NCI-H1417 (cell line): ENCODE measurements around the gene CORO1C.
A peak's percentile ranks its signal among the peaks of the same experiment; 100 is the strongest.
"Not testable (repeated sequence)": the region's sequence is repeated elsewhere in the genome, so short reads cannot be mapped to it uniquely, and the experiment has no call there.

Experiments used
- DNase-seq, 3 experiments: peaks; one replicate each; lab custom pipeline; 2025; lab: John Stamatoyannopoulos, UW

The CORO1C gene

DNA sequence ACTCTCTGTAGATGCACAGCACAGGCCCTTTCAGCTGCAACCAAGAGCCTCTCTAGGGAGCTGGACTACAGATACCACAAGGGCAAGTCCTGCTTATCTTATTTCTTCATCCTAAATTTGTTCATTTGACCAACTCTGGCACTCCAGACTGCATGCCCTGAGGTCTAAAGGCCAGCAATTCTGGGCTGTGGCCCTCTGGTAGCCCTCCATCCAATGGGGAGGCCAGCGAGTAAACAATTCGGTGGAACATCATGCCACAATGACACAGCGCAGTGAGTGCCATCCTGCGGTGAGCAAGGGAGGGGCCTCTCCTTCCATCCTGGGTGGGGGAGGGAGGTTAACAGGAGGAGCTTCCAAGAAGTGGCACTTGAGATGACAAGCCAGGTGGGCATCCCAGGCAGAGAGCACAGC is 97.0 kb downstream of the CORO1C start:
- peak; percentile 36 to 98 (median 82) for DNase-seq

DNA sequence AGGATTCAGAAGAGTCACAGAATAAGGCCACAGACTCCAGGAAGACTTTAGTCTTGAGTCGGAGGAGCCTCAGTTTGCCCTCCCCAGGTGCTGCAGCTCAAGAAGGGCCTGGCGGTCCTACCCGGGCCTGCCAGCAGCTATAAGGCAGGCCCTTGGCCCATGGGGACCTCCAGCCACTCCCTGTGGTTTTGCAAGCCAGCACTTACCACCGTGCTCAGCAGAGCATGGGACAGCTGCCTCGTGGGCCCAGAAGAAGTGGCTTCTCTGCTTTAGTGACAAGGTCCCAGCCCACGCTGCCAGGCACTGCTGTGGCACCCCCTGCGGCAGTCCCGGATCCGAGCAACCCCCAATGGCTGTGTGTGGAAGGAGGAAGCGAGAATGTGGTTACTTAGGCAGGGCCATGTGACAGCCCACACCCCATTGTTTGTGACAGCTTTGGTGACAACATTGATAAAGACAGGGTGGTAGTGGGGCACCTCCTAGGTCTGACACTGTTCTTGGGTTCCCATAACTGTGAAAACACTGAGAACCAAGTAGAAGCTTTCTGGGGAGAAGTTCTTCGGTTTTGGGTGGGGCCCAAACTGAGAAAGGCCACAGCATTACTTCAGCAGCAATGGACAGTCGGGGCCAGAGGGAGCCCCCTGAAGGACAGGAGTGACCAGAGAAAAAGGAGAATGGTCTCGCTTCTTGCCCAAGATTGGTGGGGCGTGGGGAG is 97.6 kb downstream of the CORO1C start, which contains the start of gene SELPLG:
Gene SELPLG, minus strand, starts transcription at position 361 of the 715 bp plus-strand sequence. CDS start 9,587 bp downstream, outside the sequence.
- DNase-seq: peak in 1 of 3 experiments; percentile 83

DNA sequence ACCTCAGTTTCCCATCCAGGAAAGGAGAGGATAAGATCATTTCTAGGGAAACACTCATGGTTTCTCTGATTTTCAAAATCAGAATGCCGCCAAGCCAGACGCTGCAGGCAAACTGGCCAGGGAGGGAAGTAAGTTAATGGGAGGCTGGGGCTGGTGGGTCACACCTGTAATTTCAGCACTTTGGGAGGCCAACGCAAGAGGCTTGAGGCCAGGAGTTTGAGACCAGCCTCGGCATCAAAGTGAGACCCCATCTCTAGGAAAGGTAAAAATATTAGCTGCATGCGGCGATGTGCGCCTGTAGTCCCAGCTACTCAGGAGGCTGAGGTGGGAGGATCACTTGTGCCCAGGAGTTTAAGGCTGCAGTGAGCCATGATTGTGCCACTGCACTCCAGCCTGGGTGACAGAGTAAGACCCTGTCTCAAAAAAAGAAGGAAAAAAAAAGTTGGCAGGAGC is 98.2 kb downstream of the CORO1C start:
- DNase-seq: no peak

DNA sequence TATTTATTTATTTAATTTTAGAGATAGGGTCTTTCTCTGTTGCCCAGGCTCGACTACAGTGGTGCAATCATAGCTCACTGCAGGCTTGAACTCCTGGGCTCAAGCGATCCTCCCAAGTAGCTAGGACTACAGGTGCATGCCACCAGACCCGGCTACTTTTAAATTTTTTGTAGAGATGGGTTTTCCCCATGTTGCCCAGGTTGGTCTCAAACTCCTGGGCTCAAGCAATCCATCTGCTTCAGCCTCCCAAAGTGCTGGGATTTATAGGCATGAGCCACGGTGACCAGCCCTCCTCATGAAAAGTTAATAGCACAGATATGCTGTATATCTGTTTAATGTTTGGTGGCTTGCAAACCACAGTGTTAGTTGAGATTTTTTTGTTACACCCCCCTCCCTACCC is 100.1 kb downstream of the CORO1C start:
- not testable (repeated sequence) for DNase-seq

DNA sequence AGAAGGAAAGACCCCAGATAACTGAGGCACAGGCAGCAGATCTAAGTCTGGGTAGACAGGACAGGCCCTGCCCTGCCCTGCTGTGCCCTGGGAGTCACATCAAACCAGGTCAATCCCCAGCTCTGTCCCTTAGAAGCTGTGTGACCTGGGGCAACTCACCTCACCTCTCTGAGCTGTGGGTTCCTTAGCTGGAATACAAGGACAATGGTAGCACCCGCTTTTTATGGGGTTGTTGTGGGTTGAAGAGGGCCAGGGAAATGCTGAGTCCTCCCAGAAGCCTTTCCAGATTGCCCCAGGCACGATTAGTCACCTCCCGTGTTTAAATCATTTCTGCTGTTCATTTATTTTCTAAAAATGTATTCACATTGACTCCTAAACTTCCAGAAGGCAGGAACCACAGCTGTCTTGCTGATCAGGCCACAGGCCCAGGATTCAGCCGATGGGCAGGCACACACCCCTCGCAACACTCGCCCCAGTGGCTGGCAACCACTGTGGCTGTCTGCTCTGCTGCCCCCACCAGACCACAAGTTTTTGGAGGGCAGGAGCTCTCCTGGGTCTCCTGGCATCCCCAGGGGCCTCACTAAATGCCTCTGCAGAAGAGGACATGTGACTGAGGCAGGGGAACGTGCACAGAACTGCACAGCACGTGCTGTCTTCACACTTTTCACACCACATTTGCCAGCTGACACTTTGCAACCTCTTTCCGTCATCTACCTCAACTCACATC is 100.7 kb downstream of the CORO1C start:
- no peak for DNase-seq

DNA sequence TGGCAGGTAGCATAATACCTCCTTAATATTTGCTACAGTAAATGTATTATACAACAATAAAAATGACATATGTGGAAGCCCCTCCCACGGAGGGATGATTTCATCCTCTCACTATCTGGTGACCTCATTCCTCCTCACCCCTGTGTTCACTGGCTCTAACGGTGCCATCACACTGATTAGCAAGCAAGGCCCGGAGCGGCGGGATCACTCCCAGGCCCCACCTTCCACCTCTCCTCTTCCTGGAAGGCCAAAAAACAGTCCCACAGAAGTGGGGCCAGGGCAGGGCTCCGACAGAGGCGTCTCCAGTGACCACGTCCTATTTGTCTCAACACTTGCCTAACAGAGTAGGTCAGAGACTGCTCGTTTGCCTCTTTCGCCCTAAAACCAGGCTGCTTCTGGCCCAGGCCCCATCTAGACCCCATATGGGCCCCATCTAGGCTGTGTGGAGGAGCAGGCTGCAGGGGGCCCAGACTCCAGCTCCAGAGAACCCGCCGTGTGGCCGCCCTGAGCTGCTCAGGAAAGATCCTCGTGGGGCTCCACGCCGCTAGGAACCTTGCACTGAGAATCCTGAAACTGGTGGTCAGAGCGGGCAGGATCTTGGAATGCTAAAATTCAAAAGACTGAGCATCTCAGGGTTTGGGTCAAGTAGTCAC is 101.4 kb downstream of the CORO1C start:
- DNase-seq: no peak

DNA sequence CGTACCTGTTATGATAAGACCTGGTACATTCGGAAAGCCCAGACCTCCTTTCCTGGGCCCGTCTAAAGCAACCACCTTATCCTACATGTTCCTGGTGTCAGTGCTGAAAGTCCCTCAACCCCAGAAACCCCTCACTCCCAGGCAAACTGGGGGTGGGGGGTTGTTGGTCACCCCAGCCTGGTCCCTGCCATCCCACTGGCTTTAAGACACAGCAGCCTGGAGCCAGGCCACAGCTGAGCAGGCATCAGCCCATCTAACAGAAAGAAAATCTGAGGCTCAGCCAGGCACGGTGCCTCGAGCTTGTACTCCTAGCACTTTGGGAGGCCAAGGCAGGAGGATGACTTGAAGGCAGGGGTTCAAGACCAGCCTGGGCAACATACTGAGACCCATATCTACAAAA is 102.2 kb downstream of the CORO1C start:
- DNase-seq: no peak

DNA sequence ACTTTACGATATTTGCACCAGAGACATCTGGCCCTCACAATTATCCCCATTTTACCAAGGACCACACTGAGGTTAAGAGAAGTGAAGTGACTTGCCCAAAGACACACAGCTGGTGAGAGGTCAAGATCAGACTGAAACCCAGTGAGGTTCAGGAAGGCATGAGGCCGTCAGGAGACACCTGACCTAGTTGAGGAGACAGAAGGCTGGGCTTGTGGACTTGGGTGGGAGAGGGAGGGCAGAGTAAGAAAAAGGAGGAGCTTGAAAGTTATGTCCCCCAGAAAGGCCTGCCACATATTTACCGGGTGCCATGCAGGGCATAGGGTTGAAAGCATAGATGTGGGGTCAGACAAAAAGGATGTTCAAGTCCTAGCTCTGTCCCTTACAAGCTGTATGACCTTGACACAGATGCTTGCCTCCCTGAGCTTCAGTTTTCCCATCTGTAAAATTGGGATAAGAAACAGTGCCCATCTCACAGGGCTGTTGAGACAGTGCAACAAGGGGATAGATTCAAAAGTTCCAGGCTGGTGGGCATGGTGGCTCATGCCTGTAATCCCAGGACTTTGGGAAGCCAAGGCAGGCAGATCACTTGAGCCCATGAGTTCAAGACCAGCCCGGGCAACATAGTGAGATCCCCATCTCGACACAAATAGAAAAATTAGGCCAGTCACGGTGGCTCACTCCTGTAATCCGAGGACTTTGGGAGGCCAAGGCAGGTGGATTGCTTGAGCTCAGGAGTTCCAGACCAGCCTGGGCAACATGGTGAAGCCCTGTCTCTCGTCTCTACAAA is 104.0 kb downstream of the CORO1C start:
- DNase-seq: no peak

DNA sequence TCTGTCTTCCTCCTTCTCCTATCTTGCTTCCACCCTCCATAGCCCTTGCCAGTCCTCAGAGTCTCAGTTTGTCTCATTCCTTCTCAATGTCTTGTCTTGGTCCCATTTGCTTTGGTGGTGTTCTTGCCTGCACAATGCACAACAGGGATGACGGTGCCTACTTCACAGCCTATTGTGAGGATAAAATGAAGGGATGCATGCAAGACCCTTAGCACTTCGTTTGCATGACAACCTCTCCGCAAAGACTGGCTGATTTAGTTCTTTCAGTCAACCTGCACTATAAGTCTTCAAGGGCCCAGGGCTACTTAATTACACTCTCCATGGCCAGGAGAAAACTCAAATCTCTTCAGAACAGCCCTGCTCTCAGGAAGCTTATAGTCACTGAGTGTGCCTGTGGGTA is 106.1 kb downstream of the CORO1C start:
- no peak for DNase-seq

DNA sequence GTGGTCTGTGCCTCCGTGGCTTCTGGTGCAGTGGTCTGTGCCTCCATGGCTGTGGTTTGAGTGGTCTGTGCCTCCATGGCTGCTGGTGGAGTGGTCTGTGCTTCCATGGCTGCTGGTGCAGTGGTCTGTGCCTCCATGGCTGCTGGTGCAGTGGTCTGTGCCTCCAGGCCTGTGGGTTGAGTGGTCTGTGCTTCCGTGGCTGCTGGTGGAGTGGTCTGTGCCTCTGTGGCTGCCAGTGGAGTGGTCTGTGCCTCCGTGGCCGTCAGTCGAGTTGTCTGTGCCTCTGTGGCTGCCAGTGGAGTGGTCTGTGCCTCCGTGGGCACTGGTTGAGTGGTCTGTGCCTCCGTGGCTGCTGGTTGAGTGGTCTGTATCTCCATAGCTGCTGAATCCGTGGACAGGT is 107.7 kb downstream of the CORO1C start:
- no peak for DNase-seq

DNA sequence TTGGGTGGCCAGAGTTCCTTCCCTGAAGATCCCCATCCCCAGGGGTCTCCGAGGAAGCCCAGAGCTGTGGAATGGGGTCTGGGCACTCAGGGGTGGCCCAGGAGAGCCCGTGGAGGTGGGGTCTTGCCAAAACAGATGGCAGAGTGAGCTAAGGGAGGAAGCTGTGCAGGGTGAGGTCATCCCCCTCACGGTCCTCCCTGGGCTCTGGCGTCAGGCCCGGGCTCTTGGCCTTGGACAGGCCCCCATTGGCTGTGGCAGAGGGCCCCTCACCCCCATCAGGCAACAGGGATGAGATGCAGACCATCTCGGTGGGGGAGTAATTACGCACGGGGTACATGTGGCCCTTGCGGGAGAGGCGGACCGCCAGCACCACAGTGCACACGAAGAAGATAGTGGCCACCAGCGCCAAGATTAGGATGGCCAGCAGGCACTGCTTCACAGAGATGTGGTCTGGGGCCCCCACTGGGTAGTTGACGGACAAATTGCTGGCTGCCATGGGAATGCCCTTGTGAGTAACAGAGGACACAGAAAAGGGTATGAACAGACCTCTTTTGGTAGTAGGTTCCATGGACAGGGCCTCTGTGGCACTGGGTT is 108.3 kb downstream of the CORO1C start:
- no peak for DNase-seq

DNA sequence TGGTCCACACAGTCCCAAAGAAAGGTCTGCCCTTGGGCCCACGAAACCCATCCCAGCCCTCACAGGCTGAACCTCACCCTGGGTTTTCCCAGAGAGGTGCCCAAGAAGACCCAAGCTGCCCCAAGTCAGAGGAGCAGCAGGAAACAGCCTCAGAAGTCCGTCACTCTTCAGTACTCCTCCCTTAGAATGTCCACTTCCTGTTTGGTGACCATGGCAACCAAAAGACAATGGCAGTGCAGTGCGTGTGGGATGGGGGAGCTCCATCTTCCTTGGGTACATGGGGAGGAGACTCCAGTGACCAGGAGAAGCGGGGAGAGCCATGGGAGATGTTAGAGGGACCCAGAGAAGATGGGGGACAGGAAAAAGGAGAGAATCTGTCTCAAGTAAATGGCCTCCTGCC is 108.9 kb downstream of the CORO1C start:
- DNase-seq: peak in 2 of 3 experiments; percentile 37 to 76

DNA sequence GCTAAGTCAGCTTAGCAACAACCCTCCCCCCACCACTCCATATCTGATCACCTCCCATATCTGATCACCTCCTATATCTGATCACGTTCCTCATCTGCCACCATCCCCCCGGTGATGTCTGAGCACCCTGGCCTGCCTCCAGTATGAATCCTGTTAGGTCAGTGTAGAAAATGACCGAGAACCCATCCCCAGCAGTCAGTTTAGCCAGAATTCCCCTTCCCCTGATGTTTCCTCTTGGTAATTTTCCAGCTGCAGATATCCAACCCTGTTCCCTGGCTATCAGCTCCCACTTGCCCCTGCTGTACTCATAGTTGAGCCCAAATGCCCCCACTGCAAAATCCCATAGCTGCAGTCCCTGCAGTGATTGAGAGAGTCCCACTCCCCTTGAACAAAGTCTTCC is 110.2 kb downstream of the CORO1C start:
- no peak for DNase-seq

DNA sequence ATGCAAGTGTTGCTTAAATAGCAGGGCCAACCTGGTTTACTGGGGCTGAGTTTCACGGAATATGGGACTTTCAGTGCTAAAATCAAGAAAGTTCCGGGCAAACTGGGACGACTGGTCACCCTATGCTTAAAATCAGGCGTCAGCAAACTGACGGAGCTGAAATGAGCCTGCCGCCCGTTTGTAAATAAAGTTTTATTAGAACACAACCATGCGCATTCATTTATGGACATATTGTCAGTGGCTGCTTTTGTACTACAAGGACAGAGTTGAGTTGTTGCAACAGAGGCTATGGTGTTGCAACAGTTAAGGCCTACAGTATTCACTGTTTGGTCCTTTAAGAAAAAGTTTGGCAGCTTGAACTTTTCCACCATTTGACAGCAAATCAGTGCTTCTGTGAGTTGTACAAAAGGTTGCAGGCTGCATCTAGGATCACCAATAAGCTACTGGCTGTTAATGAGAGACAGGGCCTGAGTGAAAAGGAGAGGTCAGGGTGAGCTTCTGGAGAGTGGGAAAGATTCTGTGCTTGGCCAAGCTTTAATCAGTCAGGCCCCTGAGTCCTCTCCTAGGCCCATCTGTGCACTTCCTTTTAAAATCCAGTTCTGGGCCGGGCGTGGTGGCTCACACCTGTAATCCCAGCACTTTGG is 111.0 kb downstream of the CORO1C start:
- no peak for DNase-seq

DNA sequence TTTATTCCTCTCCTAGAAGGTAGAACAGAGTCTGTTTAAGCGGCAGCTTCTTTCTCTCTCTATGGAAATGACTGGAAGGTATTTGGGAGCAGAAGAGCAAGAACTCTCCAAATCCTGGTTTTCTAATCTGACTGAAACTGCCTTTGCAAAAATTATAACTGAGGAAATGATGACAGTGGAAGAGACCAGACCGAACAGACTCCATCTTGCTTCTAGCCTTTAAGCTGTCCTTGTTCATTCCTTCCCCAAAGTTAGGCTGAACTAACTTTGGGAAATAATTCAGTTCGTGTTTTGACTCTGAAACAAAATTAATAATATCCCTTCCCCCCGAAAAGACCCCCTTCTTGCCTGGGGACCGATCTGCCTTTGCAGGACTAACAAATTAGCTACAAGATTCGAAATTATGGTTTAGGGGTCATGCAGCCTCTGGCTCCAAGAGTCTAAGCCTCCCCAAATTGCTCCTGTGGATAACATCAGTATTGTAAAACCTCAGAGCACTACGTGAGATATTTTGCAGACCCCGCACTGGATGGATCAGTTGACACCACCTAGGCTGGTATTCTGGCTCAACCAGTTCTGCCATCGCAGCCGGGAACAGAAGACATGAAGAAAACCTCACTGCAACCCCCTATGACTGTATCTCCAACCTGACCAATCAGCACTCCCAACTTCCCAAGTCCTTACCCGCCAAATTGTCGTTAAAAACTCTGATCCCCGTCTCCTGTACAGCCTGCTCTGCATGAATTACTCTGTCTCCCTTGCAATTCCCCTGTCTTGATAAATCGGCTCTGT is 111.8 kb downstream of the CORO1C start:
- DNase-seq: no peak

DNA sequence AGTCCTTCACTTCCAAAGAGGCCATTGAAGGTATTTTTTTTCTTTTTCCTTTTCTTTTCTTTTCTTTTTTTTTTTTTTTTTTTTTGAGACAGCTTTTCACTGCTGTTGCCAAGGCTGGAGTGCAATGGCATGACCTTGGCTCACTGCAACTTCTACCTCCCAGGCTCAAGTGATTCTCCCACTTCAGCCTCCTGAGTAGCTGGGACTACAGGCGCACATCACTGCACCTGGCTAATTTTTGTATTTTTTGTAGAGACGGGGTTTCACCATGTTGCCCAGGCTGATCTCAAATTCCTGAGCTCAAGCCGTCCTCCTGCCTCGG is 112.4 kb downstream of the CORO1C start:
- not testable (repeated sequence) for DNase-seq

DNA sequence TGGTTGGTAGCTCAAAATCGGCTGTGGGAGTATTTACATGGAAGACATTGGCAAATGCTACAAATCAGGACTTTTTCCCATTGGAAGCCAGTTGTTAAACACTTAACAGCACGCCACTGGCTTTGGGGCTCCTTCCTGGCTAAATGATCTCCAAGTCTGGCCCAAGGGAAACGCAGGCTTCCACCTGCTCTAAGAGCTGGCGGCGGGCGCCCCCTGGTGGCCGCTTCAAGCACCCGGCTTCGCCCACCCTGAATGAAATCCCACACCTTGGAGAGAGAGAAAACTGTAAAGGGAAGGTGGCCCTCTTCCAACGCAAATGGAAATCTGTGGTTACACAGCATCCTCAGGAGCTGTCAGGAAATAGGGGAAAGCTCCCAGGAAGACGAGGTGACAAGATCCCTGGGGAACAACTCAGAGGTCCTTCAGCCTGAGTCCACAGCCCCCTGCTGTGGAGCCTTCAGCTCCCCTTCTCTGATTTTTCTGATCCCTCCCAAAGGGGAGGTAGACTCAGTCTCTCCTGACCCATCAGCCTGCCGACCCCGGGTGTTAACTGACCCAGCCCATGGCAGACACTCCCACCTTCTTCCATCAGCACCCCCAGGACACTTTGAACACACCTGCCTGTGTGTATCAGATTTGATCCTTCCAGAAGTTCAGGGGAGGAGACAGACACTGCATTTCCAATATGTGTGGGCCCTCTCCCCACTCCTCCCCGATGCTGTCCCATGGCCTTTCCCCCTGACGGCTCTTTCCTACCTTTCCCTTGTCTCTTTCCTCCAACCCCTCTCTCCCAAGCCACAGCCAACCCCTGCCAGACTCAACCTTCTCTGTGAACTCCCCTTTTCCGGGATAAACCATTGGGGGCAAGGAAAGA is 113.0 kb downstream of the CORO1C start:
- peak; percentile 74 to 91 (median 89) for DNase-seq

DNA sequence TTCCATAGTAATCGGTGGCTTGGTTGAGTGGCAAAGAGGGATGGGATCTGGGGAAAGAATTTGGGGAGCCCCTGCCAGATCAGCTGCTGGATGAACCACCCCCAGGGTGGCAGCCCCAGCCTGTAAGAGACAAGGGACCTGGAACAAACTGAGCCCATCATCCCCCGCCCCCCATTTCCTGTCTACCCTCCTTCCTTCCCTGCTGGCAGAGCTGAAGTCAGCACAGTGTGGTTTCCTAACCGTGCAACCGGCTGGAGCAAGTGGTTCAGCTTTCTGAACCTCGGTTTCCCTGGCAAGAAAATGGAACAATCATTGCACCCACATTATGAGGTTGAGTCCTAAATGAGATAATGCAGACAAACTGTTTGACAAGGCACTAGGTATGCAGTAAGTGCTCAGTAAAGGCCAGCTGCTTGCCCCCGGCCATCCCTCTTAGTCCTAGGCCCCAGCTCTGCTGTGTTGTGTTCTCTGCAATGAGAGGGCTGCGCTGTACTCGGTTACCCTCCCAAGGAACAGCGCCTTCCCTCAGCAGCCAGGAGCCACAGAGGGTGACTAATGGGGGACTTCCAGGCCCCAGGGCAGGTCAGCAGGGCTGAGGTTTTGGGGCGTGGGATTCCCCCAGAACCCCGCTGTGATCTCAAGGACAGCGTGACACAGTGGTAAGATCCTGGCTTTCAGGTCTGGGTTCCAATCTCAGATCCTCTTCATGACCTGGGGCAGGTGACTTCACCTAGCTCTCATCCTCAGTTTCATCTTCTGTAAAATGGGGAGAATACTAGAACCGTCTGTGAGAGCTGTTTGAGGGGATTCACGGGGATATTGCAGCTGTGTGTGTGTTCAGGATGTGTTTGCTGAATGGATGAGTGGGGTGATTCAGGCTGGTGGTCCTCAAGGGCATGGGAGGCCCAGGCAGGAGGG is 114.1 kb downstream of the CORO1C start:
- DNase-seq: no peak
